Activated T-cell treated with anti-CD3 and anti-CD28 coated beads, Interleukin-2, amount 50 U/mL, for 72 hours (primary cell): ENCODE measurements around the gene AMOTL2. TPM values are rescaled to one million over a fixed set of nuclear protein-coding genes. Genes with fewer than 3 reads are reported as not detected.

Source experiments
- ATAC-seq, 2 donors: fragments of 150-1000 bp; cut with Tn5 transposase; replicated peaks in 1 of 2; 2 replicates each; pipeline ENCODE4 v1.10.0; 2021; ENCODE audit warnings: moderate library complexity in 2 of 2, mild to moderate bottlenecking in 1 of 2
- DNase-seq, 2 donors: peaks; one replicate each; pipeline ENCODE4 v3.0.0; 2021 to 2022; ENCODE audit warnings: mixed read lengths in 1 of 2
- H3K27ac Mint-ChIP-seq: one replicate; pipeline ENCODE4 v1.8.0; 2022; ENCODE audit warnings: mild to moderate bottlenecking, moderate library complexity, mixed read lengths
- H3K27me3 Mint-ChIP-seq: one replicate; pipeline ENCODE4 v1.8.0; 2022; ENCODE audit warnings: low read depth, mixed read lengths
- H3K36me3 Mint-ChIP-seq, 2 donors: one replicate each; pipeline ENCODE4 v1.8.0; 2022; ENCODE audit warnings: mixed read lengths in 2 of 2, mild to moderate bottlenecking in 1 of 2; ENCODE audit not compliant: insufficient read depth in 2 of 2
- H3K4me1 Mint-ChIP-seq: one replicate; pipeline ENCODE4 v1.8.0; 2022; ENCODE audit warnings: low read depth, mixed read lengths
- H3K4me3 Mint-ChIP-seq, 2 donors: one replicate each; pipeline ENCODE4 v1.8.0; 2022; ENCODE audit warnings: mild to moderate bottlenecking in 2 of 2, mixed read lengths in 2 of 2, moderate library complexity in 2 of 2
- H3K9me3 Mint-ChIP-seq, 2 donors: one replicate each; pipeline ENCODE4 v1.8.0; 2022; ENCODE audit warnings: mixed read lengths in 2 of 2
- total RNA-seq, 2 donors: library from RNA; stranded (reverse); gene quantifications; one replicate each; pipeline ENCODE4 v1.2.3, GENCODE V29; 2022

The AMOTL2 gene
- total RNA-seq, 2 donors from 2014 or later = 0.07 TPM; not detected in 1

DNA sequence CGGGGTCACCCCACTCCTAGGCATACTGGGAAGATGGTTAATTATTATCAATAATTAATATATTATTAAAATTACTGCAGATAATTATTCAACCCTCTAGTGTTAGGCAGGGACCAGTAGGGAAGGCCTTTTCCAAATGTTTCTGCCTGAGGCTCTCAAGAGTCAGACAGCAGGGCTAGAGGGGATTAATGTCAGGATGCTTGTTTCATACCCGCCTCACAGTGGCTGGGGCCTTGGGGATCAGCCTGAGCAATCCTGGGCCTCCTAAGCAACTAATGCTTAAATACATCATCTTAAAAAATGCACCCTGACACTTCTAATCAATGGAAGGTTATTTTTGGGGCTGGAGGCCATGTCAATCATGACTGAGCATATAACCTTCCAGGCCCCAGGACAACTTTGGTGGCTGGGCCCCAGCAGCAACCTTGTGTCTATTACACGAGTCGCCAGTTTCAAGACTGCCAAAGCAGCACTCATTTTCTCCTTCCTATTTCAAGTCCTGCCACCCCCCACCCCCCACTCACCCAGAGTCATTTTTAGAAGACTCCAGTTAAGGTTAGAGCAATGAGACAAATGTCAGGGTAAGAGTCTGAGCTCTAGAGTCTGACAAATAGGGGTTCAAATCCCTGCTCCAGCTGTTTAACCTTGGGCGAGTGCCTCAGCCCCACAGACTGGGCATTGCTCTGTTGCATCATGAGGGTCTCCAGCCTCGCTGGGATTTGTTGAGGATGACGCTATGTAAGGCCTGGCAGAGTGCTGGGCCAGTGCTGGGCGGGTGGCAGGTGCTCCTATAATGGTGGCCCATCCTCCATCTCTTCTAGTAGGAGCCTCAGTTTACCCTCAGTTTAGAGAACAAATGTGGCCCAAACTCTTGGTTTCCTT is 6.1 kb downstream of the AMOTL2 start:
- no peak overlapping the region for H3K27ac Mint-ChIP-seq
- no peaks in the 10 kb centered on the region for H3K36me3 Mint-ChIP-seq
- peaks cover 17% of the 10 kb centered on the region for H3K4me1 Mint-ChIP-seq
- no peak overlapping the region for H3K4me3 Mint-ChIP-seq
- H3K9me3 Mint-ChIP-seq = no peaks in the 10 kb centered on the region
- peaks cover 37% of the 10 kb centered on the region for H3K27me3 Mint-ChIP-seq
- DNase-seq (no peak), ATAC-seq (peak in 1 of 2 donors; percentile 36)

DNA sequence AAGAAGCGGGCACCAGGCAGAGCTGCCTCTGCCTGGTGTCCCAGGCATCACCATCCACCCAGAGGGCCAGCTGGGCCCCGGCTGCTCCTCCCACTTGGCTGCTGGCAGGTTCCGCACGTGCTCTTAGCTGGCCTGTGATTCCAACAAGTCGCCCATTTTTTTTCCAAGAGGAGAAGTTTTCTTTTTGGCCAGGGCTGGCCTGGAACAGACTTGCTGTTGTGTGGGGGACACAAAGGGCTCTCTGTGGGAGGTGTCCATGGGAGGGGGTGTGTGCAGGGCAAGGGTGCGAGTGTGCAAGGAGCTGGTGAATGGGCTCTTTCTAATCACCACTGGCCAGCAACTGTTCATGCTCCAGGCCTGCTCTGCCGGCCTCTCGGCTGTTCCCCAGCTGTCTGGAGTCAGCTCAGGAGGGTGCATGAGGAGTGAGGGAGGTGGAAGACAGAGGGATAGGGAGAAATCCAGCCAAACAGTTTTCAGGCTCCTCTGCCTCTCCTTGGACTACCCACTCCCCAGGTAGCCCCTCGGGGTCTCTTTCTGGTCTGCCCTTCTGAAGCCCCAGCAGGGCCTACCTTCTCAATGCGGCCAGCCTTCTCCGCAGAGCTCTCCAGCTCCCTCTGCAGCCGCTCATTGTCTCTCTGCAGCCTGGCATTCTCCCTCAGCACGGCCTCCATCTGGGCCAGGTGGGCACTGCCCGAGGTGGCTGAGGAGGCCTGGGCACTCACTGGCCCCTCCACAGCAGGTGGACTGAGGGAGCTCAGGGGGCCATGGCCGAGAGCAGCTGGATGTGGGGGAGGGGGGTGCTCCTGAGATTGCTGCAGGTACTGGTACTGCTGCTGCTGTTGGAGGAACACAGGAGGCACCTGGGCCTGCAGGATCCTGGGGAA is 7.1 kb downstream of the AMOTL2 start:
- Mint-ChIP-seq H3K36me3 (no peaks in the 10 kb centered on the region), H3K9me3 (no peaks in the 10 kb centered on the region), H3K27me3 (peaks cover 30% of the 10 kb centered on the region)

GRCh38 chr3:134366221-134366927 is 7.9 kb downstream of the AMOTL2 start:
- H3K27me3 Mint-ChIP-seq = peaks cover 28% of the 10 kb centered on the region
- no peak overlapping the region for H3K4me3 Mint-ChIP-seq

More for the DNA sequence above, 7.1 kb downstream of the AMOTL2 start:
- Mint-ChIP-seq H3K27ac (no peak overlapping the region), H3K4me1 (peaks cover 19% of the 10 kb centered on the region), H3K4me3 (no peak overlapping the region)
- ATAC-seq (no peak), DNase-seq (no peak)

DNA sequence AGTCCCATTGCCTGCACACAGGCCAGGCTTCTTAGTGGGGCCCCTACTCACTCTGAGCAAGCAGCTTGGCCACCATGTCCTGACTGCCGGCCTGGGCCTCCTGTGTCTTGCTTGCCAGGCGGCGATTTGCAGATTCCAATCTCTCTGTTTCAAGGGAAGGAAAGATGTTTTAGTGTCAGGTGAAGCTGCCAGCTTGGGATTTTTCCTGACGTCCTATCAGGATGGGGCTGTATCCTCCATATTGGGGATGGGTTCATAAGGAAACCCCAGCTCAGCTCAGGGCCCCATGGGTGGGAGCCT is 8.5 kb downstream of the AMOTL2 start:
- Mint-ChIP-seq H3K36me3 (no peaks in the 10 kb centered on the region), H3K4me3 (no peak overlapping the region), H3K27me3 (peaks cover 28% of the 10 kb centered on the region), H3K27ac (no peak overlapping the region), H3K9me3 (no peaks in the 10 kb centered on the region), H3K4me1 (peaks cover 19% of the 10 kb centered on the region)
- ATAC-seq (no peak), DNase-seq (no peak)

More at GRCh38 chr3:134366221-134366927, 7.9 kb downstream of the AMOTL2 start:
- peaks cover 19% of the 10 kb centered on the region for H3K4me1 Mint-ChIP-seq
- DNase-seq (no peak), ATAC-seq (no peak)
- no peak overlapping the region for H3K27ac Mint-ChIP-seq
- H3K36me3 Mint-ChIP-seq = no peaks in the 10 kb centered on the region
- no peaks in the 10 kb centered on the region for H3K9me3 Mint-ChIP-seq

DNA sequence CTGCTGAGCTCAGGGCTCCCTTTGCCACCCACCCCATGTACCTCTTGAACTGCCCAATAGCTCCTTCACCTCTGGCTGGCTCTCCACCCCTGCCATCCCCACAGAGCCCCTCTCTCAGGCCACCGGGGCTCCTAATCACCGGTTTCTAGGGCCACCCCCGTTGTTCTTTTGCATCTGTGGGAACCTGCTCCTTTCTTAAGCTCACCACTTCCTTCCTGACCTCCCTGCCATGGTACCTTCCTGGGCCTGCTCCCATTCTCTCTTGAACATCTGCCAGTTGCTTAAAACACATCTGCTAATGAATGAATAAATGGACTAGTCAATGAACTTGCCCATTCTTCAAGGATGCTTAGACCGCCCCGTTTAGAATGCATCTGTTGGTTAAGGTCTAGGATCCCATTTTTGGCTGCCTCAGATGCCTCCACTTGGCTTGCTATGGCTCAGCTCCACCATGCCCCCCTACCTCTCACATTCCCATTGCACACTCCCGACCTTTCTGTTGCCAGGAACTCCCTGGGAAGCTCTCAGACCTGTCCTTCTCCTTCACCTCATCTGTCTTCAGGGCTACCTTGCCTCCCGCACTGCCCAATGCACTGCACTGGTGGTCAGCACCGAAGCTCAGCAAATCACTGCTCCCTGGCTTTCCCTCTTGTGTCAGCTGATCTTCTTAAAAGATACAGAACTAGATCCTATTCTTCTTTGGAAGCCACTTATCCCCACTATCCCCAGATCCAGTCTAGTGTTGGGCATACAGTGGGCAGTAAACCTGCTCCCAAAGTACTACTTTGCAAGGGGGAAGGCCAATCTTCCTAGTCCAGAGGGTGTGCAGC is 9.1 kb downstream of the AMOTL2 start:
- Mint-ChIP-seq H3K4me1 (peaks cover 19% of the 10 kb centered on the region), H3K36me3 (no peaks in the 10 kb centered on the region), H3K27ac (no peak overlapping the region), H3K9me3 (no peaks in the 10 kb centered on the region), H3K27me3 (peaks cover 28% of the 10 kb centered on the region), H3K4me3 (peak overlapping the region; percentile 61 to 75)
- DNase-seq (no peak), ATAC-seq (no peak)

GRCh38 chr3:134364061-134364935 is 9.9 kb downstream of the AMOTL2 start:
- Mint-ChIP-seq H3K9me3 (no peaks in the 10 kb centered on the region), H3K27ac (no peak overlapping the region), H3K36me3 (no peaks in the 10 kb centered on the region), H3K4me1 (peaks cover 19% of the 10 kb centered on the region), H3K27me3 (peaks cover 20% of the 10 kb centered on the region), H3K4me3 (peak overlapping the region; percentile 61 to 75)
- DNase-seq = peak in 1 of 2 donors; percentile 23
- ATAC-seq = peak in 1 of 2 donors; percentile 56

GRCh38 chr3:134363381-134363755 is 10.9 kb downstream of the AMOTL2 start:
- Mint-ChIP-seq H3K4me3 (peak overlapping the region; percentile 61 to 75), H3K9me3 (no peaks in the 10 kb centered on the region), H3K36me3 (no peaks in the 10 kb centered on the region), H3K27me3 (peaks cover 20% of the 10 kb centered on the region), H3K27ac (no peak overlapping the region), H3K4me1 (peaks cover 19% of the 10 kb centered on the region)
- ATAC-seq (no peak), DNase-seq (no peak)

DNA sequence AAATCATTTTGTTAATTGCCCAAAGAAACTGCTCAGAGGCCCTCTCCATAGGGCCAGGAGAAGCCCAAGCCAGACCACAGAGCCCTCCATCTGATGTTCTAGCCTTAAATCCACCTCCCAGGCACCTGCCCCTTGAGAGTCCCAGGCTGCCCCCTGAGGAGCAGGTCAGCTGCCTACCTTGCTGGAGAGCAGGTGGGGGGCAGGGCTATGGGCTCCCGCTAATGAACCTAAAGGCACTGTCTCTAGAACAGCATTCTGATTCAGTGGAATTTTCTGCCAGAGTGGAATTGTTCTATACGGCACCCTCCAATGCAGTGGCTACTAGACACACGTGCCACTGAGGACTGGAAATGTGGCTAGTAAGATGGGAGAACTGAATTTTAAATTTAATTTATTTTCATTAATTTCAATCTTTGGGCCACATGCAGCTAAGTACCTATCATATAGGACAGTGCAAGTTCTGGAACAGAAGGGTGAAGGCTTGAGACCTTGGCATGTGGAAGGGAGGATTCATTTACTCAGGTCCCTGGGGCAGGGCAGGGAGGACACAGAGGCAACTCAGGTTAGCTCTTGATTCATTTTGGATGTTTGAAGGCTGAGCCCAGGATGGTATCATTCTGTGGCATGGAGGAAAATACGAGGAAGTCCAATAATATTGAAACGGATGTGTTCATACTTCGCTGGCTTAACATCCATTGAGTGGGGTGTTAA is 11.4 kb downstream of the AMOTL2 start:
- ATAC-seq = no peak
- Mint-ChIP-seq H3K36me3 (no peaks in the 10 kb centered on the region), H3K4me3 (peak overlapping the region; percentile 61 to 75), H3K27me3 (peaks cover 20% of the 10 kb centered on the region), H3K27ac (no peak overlapping the region), H3K4me1 (peaks cover 19% of the 10 kb centered on the region), H3K9me3 (no peaks in the 10 kb centered on the region)
- DNase-seq = no peak

DNA sequence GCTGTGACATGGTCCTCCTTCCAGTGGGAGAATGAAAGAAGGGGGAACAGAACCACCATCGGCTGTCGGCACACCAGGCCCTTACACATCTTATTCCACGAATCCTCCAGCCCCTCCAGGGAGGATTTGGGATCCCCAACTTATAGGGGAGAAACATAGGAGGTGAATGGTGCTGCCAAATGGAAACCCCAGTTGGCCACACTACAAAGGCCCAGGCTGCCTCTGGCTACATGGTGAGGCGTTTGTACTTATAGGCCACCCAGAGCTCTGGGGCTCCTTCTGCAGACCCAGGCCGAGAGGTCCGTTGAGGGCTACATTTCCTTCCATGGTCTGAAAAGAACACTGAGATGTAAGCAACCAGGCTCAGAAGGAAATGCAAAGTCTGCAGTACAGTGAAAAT is 12.0 kb downstream of the AMOTL2 start:
- no peak overlapping the region for H3K4me3 Mint-ChIP-seq

DNA sequence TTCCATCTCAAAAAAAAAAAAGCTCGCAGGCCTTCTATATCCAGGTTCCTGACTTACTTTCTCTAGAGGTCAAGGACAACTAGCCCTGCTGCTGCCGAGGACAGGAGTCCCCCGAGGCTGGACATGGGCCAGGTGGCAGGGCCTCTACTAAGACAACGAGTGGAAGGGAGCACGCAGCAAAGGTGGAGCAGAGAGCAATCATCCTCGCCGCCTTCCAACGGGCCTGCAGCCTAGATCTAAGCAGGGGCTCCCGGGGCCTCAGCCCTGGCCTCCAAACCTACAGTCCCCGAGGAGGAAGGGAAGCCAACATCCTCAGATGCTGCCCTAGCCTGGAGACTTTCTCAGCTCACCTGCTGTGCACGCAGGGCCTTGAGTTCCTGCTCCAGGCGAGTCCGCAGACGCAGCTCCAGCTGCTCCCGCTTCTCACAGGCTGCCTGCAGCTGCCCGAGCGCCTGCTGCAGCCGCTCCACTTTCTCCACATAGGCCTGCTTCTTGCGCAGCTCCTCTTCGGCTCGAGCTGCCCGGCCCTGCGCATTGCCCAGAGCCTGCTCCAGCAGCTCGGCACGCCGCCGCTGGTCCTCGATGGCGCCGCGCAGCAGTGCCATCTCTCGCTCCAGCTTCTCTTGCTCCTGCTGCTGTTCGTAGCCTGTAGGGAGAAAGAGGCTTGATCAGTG is 12.9 kb downstream of the AMOTL2 start:
- Mint-ChIP-seq H3K27ac (no peak overlapping the region), H3K4me1 (peaks cover 19% of the 10 kb centered on the region), H3K4me3 (no peak overlapping the region), H3K9me3 (no peaks in the 10 kb centered on the region), H3K36me3 (no peaks in the 10 kb centered on the region), H3K27me3 (peaks cover 20% of the 10 kb centered on the region)
- DNase-seq = no peak
- no peak for ATAC-seq

More for the DNA sequence above, 12.0 kb downstream of the AMOTL2 start:
- no peak for DNase-seq
- Mint-ChIP-seq H3K36me3 (no peaks in the 10 kb centered on the region), H3K4me1 (peaks cover 19% of the 10 kb centered on the region), H3K9me3 (no peaks in the 10 kb centered on the region), H3K27me3 (peaks cover 20% of the 10 kb centered on the region), H3K27ac (no peak overlapping the region)
- ATAC-seq = no peak

DNA sequence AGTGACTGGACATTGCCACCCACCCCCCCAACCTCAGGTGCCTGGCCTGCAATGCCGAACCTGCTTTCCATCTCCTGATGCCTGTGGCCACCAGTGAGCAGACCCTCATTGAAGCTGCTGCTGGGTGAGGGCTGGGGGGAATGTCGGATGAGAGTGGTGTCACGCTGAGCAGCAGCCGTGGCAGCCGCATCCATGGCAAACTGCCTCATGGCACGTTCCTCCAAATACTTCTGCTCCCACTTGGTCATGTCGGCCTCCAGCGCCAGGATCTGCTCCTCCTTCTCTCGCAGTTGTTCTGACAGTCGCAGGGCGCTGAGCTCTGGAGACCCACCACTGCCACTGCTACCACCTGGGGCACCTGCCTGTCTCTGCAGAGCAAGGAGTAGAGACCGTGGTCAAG is 14.2 kb downstream of the AMOTL2 start:
- H3K9me3 Mint-ChIP-seq = no peaks in the 10 kb centered on the region
- H3K36me3 Mint-ChIP-seq = no peaks in the 10 kb centered on the region
- peaks cover 17% of the 10 kb centered on the region for H3K27me3 Mint-ChIP-seq
- H3K4me3 Mint-ChIP-seq = no peak overlapping the region
- no peak for DNase-seq
- H3K4me1 Mint-ChIP-seq = peaks cover 14% of the 10 kb centered on the region
- no peak for ATAC-seq
- no peak overlapping the region for H3K27ac Mint-ChIP-seq
